GM12875 (cell line): Measurements from ENCODE around the gene SSH3.

Source experiments
- H3K4me3 ChIP-seq: one replicate; pipeline ENCODE4 v1.5.1; 2011; ENCODE audit warnings: low read depth, low read length, control low read depth
- TF ChIP-seq, protein P1 (sequence below): IDR thresholded peaks from 2 replicates; pipeline ENCODE4 v1.5.1; 2011; ENCODE audit warnings: low read depth, mild to moderate bottlenecking, control low read depth, inconsistent platforms, low read length, moderate library complexity, borderline replicate concordance; ENCODE audit not compliant: insufficient read depth

The SSH3 gene

DNA sequence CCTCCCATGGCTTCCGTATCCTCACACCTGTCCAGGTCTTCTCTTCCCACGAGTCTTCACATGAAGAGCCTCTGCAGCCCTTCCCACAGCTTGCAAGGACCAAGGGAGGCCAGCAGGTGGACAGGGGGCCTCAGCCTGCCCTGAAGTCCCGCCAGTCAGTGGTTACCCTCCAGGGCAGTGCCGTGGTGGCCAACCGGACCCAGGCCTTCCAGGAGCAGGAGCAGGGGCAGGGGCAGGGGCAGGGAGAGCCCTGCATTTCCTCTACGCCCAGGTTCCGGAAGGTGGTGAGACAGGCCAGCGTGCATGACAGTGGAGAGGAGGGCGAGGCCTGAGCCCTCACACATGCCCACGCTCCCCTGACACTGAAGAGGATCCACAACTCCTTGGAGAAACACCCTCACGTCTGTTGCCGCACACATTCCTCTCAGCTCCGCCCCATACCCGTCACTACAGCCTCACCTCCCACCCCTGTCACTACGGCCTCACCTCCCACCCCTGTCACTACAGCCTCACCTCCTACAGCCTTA is 8.3 kb downstream of the SSH3 start:
- H3K4me3 ChIP-seq = no peak overlapping the region
- TF ChIP-seq, protein P1, sequence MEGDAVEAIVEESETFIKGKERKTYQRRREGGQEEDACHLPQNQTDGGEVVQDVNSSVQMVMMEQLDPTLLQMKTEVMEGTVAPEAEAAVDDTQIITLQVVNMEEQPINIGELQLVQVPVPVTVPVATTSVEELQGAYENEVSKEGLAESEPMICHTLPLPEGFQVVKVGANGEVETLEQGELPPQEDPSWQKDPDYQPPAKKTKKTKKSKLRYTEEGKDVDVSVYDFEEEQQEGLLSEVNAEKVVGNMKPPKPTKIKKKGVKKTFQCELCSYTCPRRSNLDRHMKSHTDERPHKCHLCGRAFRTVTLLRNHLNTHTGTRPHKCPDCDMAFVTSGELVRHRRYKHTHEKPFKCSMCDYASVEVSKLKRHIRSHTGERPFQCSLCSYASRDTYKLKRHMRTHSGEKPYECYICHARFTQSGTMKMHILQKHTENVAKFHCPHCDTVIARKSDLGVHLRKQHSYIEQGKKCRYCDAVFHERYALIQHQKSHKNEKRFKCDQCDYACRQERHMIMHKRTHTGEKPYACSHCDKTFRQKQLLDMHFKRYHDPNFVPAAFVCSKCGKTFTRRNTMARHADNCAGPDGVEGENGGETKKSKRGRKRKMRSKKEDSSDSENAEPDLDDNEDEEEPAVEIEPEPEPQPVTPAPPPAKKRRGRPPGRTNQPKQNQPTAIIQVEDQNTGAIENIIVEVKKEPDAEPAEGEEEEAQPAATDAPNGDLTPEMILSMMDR = no peak

DNA sequence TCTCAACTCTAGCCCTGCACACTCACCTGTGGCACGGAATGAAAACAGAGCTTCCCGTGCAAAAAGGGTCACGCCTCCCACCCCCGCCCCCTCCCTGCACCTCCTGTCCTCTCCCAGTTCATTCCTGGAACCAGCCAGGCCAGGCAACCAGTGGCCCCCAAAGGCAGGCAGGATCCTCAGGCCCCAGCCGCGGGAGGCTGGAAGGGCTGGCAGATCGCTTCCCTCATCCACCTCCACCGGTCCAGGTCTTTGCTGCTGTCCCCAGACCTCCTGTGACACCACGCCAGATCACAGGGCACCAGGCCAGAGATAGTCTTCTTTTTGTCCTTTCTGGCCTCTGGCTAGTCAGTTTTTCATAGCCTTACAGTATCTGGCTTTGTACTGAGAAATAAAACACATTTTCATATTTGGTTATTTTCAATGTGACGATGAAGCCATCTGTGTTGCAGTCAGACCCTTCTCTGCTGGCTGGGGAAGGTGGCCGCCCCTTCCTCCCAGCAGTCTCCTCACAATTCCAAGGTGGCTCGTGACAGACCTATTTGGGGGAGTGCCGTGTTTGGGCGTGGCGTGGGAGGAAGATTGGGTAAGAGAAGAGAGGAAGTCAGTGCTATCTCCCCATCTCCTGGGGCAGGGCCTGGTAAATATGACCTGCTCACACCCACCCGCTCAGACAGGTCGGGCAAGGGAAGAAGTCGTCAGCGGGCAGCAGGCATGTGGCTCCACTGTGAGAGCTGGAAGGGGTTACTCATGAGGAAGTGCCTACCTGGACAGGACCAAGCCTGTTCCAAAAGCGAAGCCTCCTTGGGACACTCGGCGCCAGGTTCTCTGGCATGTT is 9.1 kb downstream of the SSH3 start:
- TF ChIP-seq, protein P1 = no peak
- H3K4me3 ChIP-seq = no peak overlapping the region

DNA sequence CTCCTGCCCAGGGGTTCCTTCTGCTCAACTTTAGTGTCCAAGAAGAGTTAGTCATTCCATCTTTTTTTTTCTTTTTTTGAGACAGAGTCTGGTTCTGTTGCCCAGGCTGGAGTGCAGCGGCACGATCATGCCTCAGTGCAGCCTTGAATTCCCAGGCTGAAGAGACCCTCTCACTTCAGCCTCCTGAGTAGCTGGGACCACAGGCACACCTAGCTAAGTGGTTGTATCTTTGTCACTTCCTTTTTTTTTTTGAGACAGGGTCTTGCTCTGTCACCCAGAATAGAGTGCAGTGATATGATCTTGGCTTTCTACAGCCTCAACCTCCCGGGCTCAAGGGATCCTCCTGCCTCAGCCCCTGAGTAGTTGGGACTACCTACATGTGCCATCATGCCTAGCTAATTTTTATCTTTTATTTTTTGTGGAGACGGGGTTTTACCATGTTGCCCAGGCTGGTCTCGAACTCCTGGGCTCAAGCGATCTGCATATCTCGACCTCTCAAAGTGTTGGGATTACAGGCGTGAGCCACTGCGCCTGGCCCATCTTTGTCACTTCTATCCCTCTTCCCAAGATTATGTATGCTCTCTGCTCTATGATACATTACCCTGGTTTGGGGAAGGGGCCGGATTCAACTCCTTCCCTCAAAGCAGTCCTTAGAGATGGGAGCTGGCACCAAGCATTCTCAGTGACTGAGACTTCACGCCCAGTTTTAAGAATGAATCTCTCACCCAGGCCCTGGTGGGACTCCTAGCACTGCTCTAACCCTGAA is 10.0 kb downstream of the SSH3 start:
- H3K4me3 ChIP-seq = no peak overlapping the region
- TF ChIP-seq, protein P1 = no peak

DNA sequence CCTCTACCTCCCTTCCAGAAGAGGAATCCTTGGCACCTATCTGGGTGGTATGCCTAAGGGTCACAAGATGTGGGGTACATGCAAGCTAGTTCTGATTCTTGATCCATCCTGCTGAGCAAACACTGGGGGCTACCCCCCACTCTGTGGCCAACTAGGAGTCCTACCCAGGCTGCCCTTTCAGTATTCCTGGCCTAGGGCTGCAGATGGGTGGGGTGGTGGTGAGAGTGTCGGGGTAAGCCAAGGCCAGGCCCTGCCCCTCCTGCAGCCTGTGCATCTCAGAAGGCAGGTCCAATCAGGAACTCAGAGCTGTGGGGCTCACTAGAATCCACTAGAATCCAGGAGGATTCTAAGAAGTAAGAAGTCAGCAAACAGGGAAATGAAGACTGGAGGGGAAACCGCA is 10.9 kb downstream of the SSH3 start:
- no peak overlapping the region for H3K4me3 ChIP-seq
- TF ChIP-seq, protein P1 = no peak

DNA sequence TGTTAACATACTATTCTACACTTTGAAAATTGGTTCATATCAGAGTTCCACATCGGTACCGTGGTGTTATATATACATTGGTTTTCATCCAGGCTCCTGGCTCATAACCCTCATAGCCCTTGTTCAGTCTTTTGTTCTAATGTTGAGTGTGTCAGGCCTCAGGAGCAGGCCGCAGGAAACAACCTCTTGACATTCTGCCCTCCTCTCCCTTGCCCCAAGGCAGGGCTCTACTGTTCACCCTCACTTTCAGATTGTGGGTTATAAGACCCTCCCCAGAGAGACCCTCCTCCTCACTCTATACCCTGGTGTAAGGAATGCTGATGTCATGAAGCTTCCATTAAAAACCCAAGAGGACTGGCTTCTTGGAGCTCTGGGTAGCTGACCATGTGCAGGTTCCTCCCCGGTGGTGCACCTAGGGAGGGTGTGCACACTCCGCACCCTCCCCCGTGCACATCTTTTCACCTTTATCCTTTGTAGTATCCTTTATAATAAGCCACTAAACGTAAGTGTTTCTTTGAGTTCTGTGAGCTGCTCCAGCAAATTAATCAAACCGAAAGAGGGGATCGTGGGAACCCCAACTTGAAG is 12.1 kb downstream of the SSH3 start:
- no peak overlapping the region for H3K4me3 ChIP-seq
- TF ChIP-seq, protein P1 = no peak

DNA sequence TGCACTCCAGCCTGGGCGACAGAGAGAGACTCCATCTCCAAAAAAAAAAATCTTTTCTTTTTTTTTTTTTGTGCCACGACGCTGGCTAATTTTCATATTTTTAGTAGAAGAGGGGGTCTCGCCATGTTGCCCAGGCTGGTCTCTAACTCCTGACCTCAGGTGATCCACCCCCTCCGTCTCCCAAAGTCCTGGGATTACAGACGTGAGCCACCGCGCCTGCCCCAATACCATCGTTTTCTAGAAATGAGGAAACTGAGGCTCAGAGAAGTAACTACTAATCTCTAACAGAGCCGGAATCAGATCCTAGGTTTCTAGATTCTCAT is 13.5 kb downstream of the SSH3 start:
- H3K4me3 ChIP-seq = peak overlapping the region; percentile 79
- TF ChIP-seq, protein P1 = no peak
